GM12878 (cell line): ENCODE data around the gene C1orf21. TPM values are rescaled to one million over a fixed set of nuclear protein-coding genes. Genes with fewer than 3 reads are reported as not detected.

Experiments used
- ATAC-seq: fragments of 200-7000 bp; cut with Tn5 transposase; 3 replicates; pipeline ENCODE4 v1.9.1; 2020; ENCODE audit warnings: mild to moderate bottlenecking, moderate library complexity
- BruUV-seq: library from RNA; stranded (reverse); fragments of 400-500 nt; replicated peaks from 2 replicates; lab custom pipeline; 2021; lab: Mats Ljungman, UMichigan
- CTCF ChIA-PET: fragments of 300-600 bp; sonication (Branson Sonifier 250); formaldehyde crosslinking; extraction: SDS; loops from one replicate; lab custom pipeline; 2021; ENCODE audit warnings: inconsistent platforms; lab: Yijun Ruan, JAX
- POLR2A ChIA-PET: fragments of 350-600 bp; formaldehyde crosslinking; extraction: SDS; loops from one replicate; lab custom pipeline; 2021; ENCODE audit warnings: inconsistent platforms; lab: Charles Lee
- RAD21 ChIA-PET: fragments of 300-600 bp; sonication (Branson Sonifier 250); formaldehyde crosslinking; loops from one replicate; lab custom pipeline; 2023; ENCODE audit warnings: antibody characterized with exemption; ENCODE audit not compliant: unreplicated experiment; lab: Charles Lee
- SMC1A ChIA-PET: fragments of 300-600 bp; sonication (Branson Sonifier 250); formaldehyde crosslinking; loops from one replicate; lab custom pipeline; 2023; ENCODE audit not compliant: unreplicated experiment, uncharacterized antibody; lab: Charles Lee
- DNase-seq: peaks from one replicate; pipeline ENCODE4 v3.0.0-alpha.2; 2011; ENCODE audit warnings: low read depth, low spot score
- FAIRE-seq: peaks from 3 replicates; lab custom pipeline; 2011; peaks lifted over from hg19 to GRCh38; lab: Jason Lieb, UNC
- H2AFZ ChIP-seq: 2 replicates; pipeline ENCODE4 v1.6.0; 2011; ENCODE audit warnings: low read depth, low read length, control low read depth; ENCODE audit not compliant: control insufficient read depth
- H3K27ac ChIP-seq: 2 replicates; pipeline ENCODE4 v1.5.1; 2011; ENCODE audit warnings: control low read depth; ENCODE audit not compliant: control insufficient read depth, insufficient read depth
- H3K27me3 ChIP-seq, 2 experiments: replicated peaks in 1 of 2; 2 replicates each; pipeline versions ENCODE4 v1.6.0 to v1.6.1; 2011; ENCODE audit warnings: low read length in 1 of 2; ENCODE audit not compliant: control insufficient read depth in 2 of 2, insufficient read depth in 2 of 2
- H3K36me3 ChIP-seq, 2 experiments: 2 replicates each; pipeline ENCODE4 v1.5.1; 2011; ENCODE audit warnings: low read length in 1 of 2; ENCODE audit not compliant: control insufficient read depth in 2 of 2, insufficient read depth in 2 of 2
- H3K4me1 ChIP-seq: 2 replicates; pipeline ENCODE4 v1.6.1; 2011; ENCODE audit warnings: mild to moderate bottlenecking, low read length, moderate library complexity, mixed read lengths; ENCODE audit not compliant: control insufficient read depth, insufficient read depth
- H3K4me2 ChIP-seq: 2 replicates; pipeline ENCODE4 v1.6.0; 2011; ENCODE audit warnings: control low read depth; ENCODE audit not compliant: control insufficient read depth, insufficient read depth
- H3K4me3 ChIP-seq: fragments of 200-600 bp; sonication (generic); 2 replicates; pipeline ENCODE4 v1.5.1; 2016
- H3K79me2 ChIP-seq: 2 replicates; pipeline ENCODE4 v1.6.0; 2011; ENCODE audit warnings: low read length; ENCODE audit not compliant: control insufficient read depth, insufficient read depth
- H3K9ac ChIP-seq: 2 replicates; pipeline ENCODE4 v1.8.0; 2011; ENCODE audit warnings: low read length, control low read depth, mixed read lengths; ENCODE audit not compliant: control insufficient read depth, insufficient read depth
- H3K9me3 ChIP-seq: replicated peaks from 3 replicates; pipeline ENCODE4 v1.5.1; 2011; ENCODE audit warnings: mild to moderate bottlenecking, low read length; ENCODE audit not compliant: control insufficient read depth, insufficient read depth
- H4K20me1 ChIP-seq: 2 replicates; pipeline ENCODE4 v1.6.0; 2011; ENCODE audit not compliant: control insufficient read depth, insufficient read depth
- CHD1 ChIP-seq: IDR thresholded peaks from 2 replicates; pipeline ENCODE4 v1.6.1; 2012; ENCODE audit warnings: low read depth, low read length, improper control_type of control experiment
- ELK1 ChIP-seq: IDR thresholded peaks from 2 replicates; pipeline ENCODE4 v1.6.1; 2012; ENCODE audit warnings: low read depth, low read length, improper control_type of control experiment
- ESRRA ChIP-seq: IDR thresholded peaks from 2 replicates; pipeline ENCODE4 v1.6.1; 2012; ENCODE audit warnings: mild to moderate bottlenecking, low read length, improper control_type of control experiment
- FOXM1 ChIP-seq: IDR thresholded peaks from 2 replicates; pipeline ENCODE4 v1.6.1; 2012; ENCODE audit warnings: low read depth, mild to moderate bottlenecking, inconsistent platforms, low read length, moderate library complexity
- MAX ChIP-seq: IDR thresholded peaks from 2 replicates; pipeline ENCODE4 v1.6.1; 2012; ENCODE audit warnings: low read depth, low read length, improper control_type of control experiment
- MEF2A ChIP-seq: IDR thresholded peaks from 2 replicates; pipeline ENCODE4 v1.6.1; 2011; ENCODE audit warnings: low read depth, mild to moderate bottlenecking, low read length, moderate library complexity; ENCODE audit not compliant: insufficient read depth
- PAX8 ChIP-seq: fragments of 450-650 bp; IDR thresholded peaks from 2 replicates; pipeline ENCODE4 v1.6.1; 2017; ENCODE audit warnings: mild to moderate bottlenecking, moderate library complexity
- SMAD5 ChIP-seq: IDR thresholded peaks from 2 replicates; pipeline ENCODE4 v1.6.1; 2016; ENCODE audit warnings: antibody characterized with exemption, low read depth
- SREBF2 ChIP-seq: IDR thresholded peaks from 2 replicates; pipeline ENCODE4 v1.6.1; 2012; ENCODE audit warnings: mild to moderate bottlenecking, low read length
- TCF3 ChIP-seq: IDR thresholded peaks from 2 replicates; pipeline ENCODE4 v1.6.1; 2012; ENCODE audit warnings: low read depth, mild to moderate bottlenecking, low read length, borderline replicate concordance; ENCODE audit not compliant: insufficient read depth
- ZNF384 ChIP-seq: IDR thresholded peaks from 2 replicates; pipeline ENCODE4 v1.6.1; 2012; ENCODE audit warnings: low read depth, mild to moderate bottlenecking, low read length, improper control_type of control experiment, borderline replicate concordance
- WGBS: methylation state at CpG from one replicate; pipeline ENCODE4 v1.1.6; 2016; ENCODE audit warnings: low lambda C conversion rate; ENCODE audit not compliant: insufficient replicate concordance, insufficient coverage; ENCODE audit errors: missing lambda C conversion rate; 5-methylcytosine and 5-hydroxymethylcytosine counted together
- in situ Hi-C: fragments of 300-500 bp; cut with MboI; formaldehyde crosslinking; loops from 9 replicates; pipeline ENCODE4 v1.14.3; 2018; ENCODE audit warnings: mixed read lengths
- intact Hi-C: fragments of 100-400 bp; cut with micrococcal nuclease; formaldehyde crosslinking; loops from one replicate; pipeline ENCODE4 v1.14.2; 2022; ENCODE audit not compliant: unreplicated experiment
- polyA plus RNA-seq, 11 experiments: library from polyadenylated mRNA; depleted of rRNA in 4 of 11; unstranded in 6 of 11; stranded (reverse) in 5 of 11; fragments of >200 nt; fragmentation: Nextera tagmentation in 4 of 11; fragmentation: Illumina TruSeq in 1 of 11; extraction: Ambion mirVana in 4 of 11; extraction: Trizol in 1 of 11; gene quantifications; 1 replicate in 1 of 11; 2 replicates in 10 of 11; pipeline versions ENCODE4 v1.2.1 to v1.2.3, GENCODE V29; 2011 to 2016; ENCODE audit warnings: inconsistent platforms in 2 of 11, missing spikeins in 2 of 11, low read depth in 1 of 11
- total RNA-seq, 4 experiments: library from RNA; depleted of rRNA in 3 of 4; stranded (reverse); fragments of >200 nt in 3 of 4; fragmentation: Illumina TruSeq in 1 of 4; extraction: Trizol in 1 of 4; gene quantifications; 2 replicates each; pipeline versions ENCODE4 v1.2.1 to v1.2.3, GENCODE V29; 2013 to 2021
- TF ChIP-seq, protein P1 (sequence below): IDR thresholded peaks from 2 replicates; pipeline ENCODE4 v1.6.1; 2011; ENCODE audit warnings: low read depth, low read length, improper control_type of control experiment, borderline replicate concordance

The C1orf21 gene
- total and polyA plus RNA-seq, 10 of the 15 experiments (the other 5 are each of a cell fraction or from before 2014, with no cell fraction given): 0.03 to 1.6 (median 0.17) TPM; not detected in 3

GRCh38 chr1:184531296-184531695 is 144.5 kb downstream of the C1orf21 start (continued):
- no peak for TF ChIP-seq SREBF2
- no peak for TF ChIP-seq CHD1

- no TSS peak for BruUV-seq
- no peaks in the 10 kb centered on the region for H3K79me2 ChIP-seq
- no peaks in the 10 kb centered on the region for H3K36me3 ChIP-seq
- no peaks in the 10 kb centered on the region for H4K20me1 ChIP-seq
- SMC1A ChIA-PET: interaction anchor here (0.6 to 1.0 kb wide), 2 partner anchors 9 to 55 kb away, joined by 3 read pairs; no protein-coding TSS in a partner anchor
- ATAC-seq: peak; percentile 41
- TF ChIP-seq ESRRA (no peak), MAX (no peak), MEF2A (0 out of 2 replicates have a peak, but pooled peaks have one; percentile 36)
- H3K4me2 ChIP-seq: no peak overlapping the region
- H3K4me1 ChIP-seq: no peaks in the 10 kb centered on the region
- DNase-seq: peak; percentile 8
- in situ Hi-C loops: no loop called here
- 11% methylated on average over 2 of the region's 2 CpGs for WGBS
- RAD21 ChIA-PET: no interaction called here
- peaks cover 0 to 2% of the 10 kb centered on the region in 2 experiments; a peak in 1 of 4 replicates for H3K27me3 ChIP-seq
- no peak overlapping the region for H3K27ac ChIP-seq
- no peak overlapping the region for H2AFZ ChIP-seq
- H3K9ac ChIP-seq: no peak overlapping the region
- no peaks in the 10 kb centered on the region; the same call in 2 of the 3 replicates for H3K9me3 ChIP-seq
- CTCF ChIA-PET: no interaction called here
- intact Hi-C loops: no loop called here
- FAIRE-seq: no peak
- H3K4me3 ChIP-seq: no peak overlapping the region
- POLR2A ChIA-PET: no interaction called here
Observed at GRCh38 chr1:184532199-184532598, 145.4 kb downstream of the C1orf21 start.

DNA sequence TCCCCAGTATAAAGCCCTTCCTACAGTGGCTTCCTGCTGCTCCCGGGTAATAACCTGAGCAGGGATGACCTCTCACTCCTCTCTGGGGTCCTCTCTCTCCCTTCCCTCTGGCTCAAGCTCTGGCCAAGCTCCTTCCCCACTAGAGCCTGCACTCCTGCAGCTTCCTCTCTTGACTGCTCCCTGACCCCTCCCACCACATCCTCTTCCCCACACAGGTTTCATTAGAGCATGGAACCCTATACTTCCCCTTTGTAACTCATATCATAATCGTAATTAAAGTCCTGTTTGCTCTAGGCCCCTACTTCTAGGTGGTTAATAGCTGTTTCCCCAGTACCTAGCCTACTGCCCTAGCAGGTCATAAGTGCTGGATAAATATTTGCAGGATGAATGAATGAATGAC is 146.2 kb downstream of the C1orf21 start:
- BruUV-seq: no TSS peak
- no peak for FAIRE-seq
- POLR2A ChIA-PET: no interaction called here
- TF ChIP-seq TCF3: no peak
- no peak for TF ChIP-seq FOXM1
- no peak for TF ChIP-seq PAX8
- no peak for TF ChIP-seq ELK1
- no peak for TF ChIP-seq SMAD5
- TF ChIP-seq ZNF384: no peak
- TF ChIP-seq, protein P1, sequence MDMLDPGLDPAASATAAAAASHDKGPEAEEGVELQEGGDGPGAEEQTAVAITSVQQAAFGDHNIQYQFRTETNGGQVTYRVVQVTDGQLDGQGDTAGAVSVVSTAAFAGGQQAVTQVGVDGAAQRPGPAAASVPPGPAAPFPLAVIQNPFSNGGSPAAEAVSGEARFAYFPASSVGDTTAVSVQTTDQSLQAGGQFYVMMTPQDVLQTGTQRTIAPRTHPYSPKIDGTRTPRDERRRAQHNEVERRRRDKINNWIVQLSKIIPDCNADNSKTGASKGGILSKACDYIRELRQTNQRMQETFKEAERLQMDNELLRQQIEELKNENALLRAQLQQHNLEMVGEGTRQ: no peak

More for the DNA sequence above, 146.2 kb downstream of the C1orf21 start:
- in situ Hi-C loops (no loop called here), intact Hi-C loops (no loop called here)
- 14% methylated on average over 2 of the region's 2 CpGs for WGBS
- no peak overlapping the region for H3K27ac ChIP-seq
- CTCF ChIA-PET: no interaction called here
- no peaks in the 10 kb centered on the region; a peak in 1 of 4 replicates for H3K27me3 ChIP-seq
- no peak overlapping the region for H2AFZ ChIP-seq
- H3K4me1 ChIP-seq: no peaks in the 10 kb centered on the region
- RAD21 ChIA-PET: no interaction called here
- no peaks in the 10 kb centered on the region; the same call in 2 of the 3 replicates for H3K9me3 ChIP-seq
- H3K79me2 ChIP-seq: no peaks in the 10 kb centered on the region
- SMC1A ChIA-PET: interaction anchor here (0.6 kb wide), 1 partner anchor 56 kb away, joined by 3 read pairs; no protein-coding TSS in a partner anchor
- no peaks in the 10 kb centered on the region for H3K36me3 ChIP-seq
- DNase-seq: no peak
- ATAC-seq: peak; percentile 54
- H4K20me1 ChIP-seq: no peaks in the 10 kb centered on the region
- no peak overlapping the region; the same call in 1 of the 2 replicates for H3K4me2 ChIP-seq
- H3K4me3 ChIP-seq: no peak overlapping the region
- no peak overlapping the region for H3K9ac ChIP-seq
